Loucy (cell line): ENCODE data around the gene RAPGEF2.

Experiments used
- H2AFZ ChIP-seq: fragments of 200-600 bp; sonication (generic); 2 replicates; pipeline ENCODE4 v1.6.0; 2016; ENCODE audit warnings: antibody characterized with exemption, mild to moderate bottlenecking, low read length, moderate library complexity
- H3F3A ChIP-seq: fragments of 200-600 bp; 2 replicates; pipeline ENCODE4 v1.6.0; 2016; ENCODE audit warnings: antibody characterized with exemption, low read depth, mild to moderate bottlenecking
- H3K27me3 ChIP-seq: fragments of 200-600 bp; sonication (generic); 2 replicates; pipeline ENCODE4 v1.6.1; 2014; ENCODE audit warnings: low read length, mild to moderate bottlenecking; ENCODE audit not compliant: insufficient read depth, poor library complexity, severe bottlenecking
- H3K36me3 ChIP-seq: fragments of 200-600 bp; sonication (generic); 2 replicates; pipeline ENCODE4 v1.6.1; 2016; ENCODE audit warnings: low read length; ENCODE audit not compliant: insufficient read depth
- H3K4me1 ChIP-seq: fragments of 200-600 bp; sonication (generic); 2 replicates; pipeline ENCODE4 v1.5.1; 2014; ENCODE audit warnings: low read length, mild to moderate bottlenecking; ENCODE audit not compliant: insufficient read depth, poor library complexity, severe bottlenecking
- H3K4me2 ChIP-seq: fragments of 200-600 bp; sonication (generic); 2 replicates; pipeline ENCODE4 v1.6.0; 2014; ENCODE audit warnings: antibody characterized with exemption, low read length, low read depth, mild to moderate bottlenecking; ENCODE audit not compliant: poor library complexity, severe bottlenecking
- H3K4me3 ChIP-seq: fragments of 200-600 bp; sonication (generic); 2 replicates; pipeline ENCODE4 v1.5.1; 2014; ENCODE audit warnings: low read length, mild to moderate bottlenecking, mixed read lengths; ENCODE audit not compliant: poor library complexity, severe bottlenecking
- H3K79me2 ChIP-seq: fragments of 200-600 bp; sonication (generic); 2 replicates; pipeline ENCODE4 v1.6.1; 2014; ENCODE audit warnings: low read length; ENCODE audit not compliant: insufficient read depth
- H3K9ac ChIP-seq: fragments of 200-600 bp; sonication (generic); 2 replicates; pipeline ENCODE4 v1.6.0; 2014; ENCODE audit warnings: mild to moderate bottlenecking, low read depth, low read length, moderate library complexity; ENCODE audit not compliant: poor library complexity, severe bottlenecking
- H3K9me2 ChIP-seq: fragments of 200-600 bp; sonication (generic); replicated peaks from 2 replicates; pipeline ENCODE4 v1.6.1; 2016; ENCODE audit warnings: low read depth, low read length, mixed read lengths
- H3K9me3 ChIP-seq: fragments of 200-600 bp; sonication (generic); 2 replicates; pipeline ENCODE4 v1.6.1; 2014; ENCODE audit warnings: mild to moderate bottlenecking, antibody characterized with exemption, low read length, low read depth; ENCODE audit not compliant: insufficient read depth
- H4K20me1 ChIP-seq: fragments of 200-600 bp; sonication (generic); 2 replicates; pipeline ENCODE4 v1.6.0; 2014; ENCODE audit warnings: antibody characterized with exemption, low read length, mild to moderate bottlenecking; ENCODE audit not compliant: insufficient read depth, poor library complexity, severe bottlenecking
- EZH2phosphoT487 ChIP-seq: fragments of 200-600 bp; IDR thresholded peaks from 2 replicates; pipeline ENCODE4 v1.6.1; 2018; ENCODE audit warnings: antibody characterized with exemption, mild to moderate bottlenecking, moderate library complexity, borderline replicate concordance
- TF ChIP-seq, protein P1 (sequence below): fragments of 200-600 bp; sonication (generic); conservative IDR thresholded peaks from 2 replicates; pipeline ENCODE4 v1.5.1; 2014; ENCODE audit warnings: mild to moderate bottlenecking, antibody characterized with exemption, low read length

The RAPGEF2 gene

GRCh38 chr4:159283696-159284095, 180.8 kb downstream of the RAPGEF2 start:
- Histone ChIP-seq H3K27me3 (no peaks in the 10 kb centered on the region), H2AFZ (no peak overlapping the region), H3K9ac (no peak overlapping the region), H3F3A (no peaks in the 10 kb centered on the region), H3K4me1 (peaks cover 25% of the 10 kb centered on the region), H3K79me2 (peaks cover 10% of the 10 kb centered on the region; the same call in 1 of the 2 replicates), H3K4me2 (no peak overlapping the region), H3K36me3 (no peaks in the 10 kb centered on the region; the same call in 1 of the 2 replicates), H3K9me3 (no peaks in the 10 kb centered on the region), H3K9me2 (no peaks in the 10 kb centered on the region), H3K4me3 (no peak overlapping the region), H4K20me1 (no peaks in the 10 kb centered on the region)
- TF ChIP-seq EZH2phosphoT487, result no peak
- TF ChIP-seq, protein P1, sequence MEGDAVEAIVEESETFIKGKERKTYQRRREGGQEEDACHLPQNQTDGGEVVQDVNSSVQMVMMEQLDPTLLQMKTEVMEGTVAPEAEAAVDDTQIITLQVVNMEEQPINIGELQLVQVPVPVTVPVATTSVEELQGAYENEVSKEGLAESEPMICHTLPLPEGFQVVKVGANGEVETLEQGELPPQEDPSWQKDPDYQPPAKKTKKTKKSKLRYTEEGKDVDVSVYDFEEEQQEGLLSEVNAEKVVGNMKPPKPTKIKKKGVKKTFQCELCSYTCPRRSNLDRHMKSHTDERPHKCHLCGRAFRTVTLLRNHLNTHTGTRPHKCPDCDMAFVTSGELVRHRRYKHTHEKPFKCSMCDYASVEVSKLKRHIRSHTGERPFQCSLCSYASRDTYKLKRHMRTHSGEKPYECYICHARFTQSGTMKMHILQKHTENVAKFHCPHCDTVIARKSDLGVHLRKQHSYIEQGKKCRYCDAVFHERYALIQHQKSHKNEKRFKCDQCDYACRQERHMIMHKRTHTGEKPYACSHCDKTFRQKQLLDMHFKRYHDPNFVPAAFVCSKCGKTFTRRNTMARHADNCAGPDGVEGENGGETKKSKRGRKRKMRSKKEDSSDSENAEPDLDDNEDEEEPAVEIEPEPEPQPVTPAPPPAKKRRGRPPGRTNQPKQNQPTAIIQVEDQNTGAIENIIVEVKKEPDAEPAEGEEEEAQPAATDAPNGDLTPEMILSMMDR, result no peak

GRCh38 chr4:159284113-159284512, 181.2 kb downstream of the RAPGEF2 start:
- Histone ChIP-seq H3K9ac (no peak overlapping the region), H2AFZ (no peak overlapping the region), H3K4me3 (no peak overlapping the region), H3K4me1 (peaks cover 29% of the 10 kb centered on the region), H3K4me2 (no peak overlapping the region), H3K27me3 (no peaks in the 10 kb centered on the region), H3F3A (no peaks in the 10 kb centered on the region), H3K9me3 (no peaks in the 10 kb centered on the region), H4K20me1 (peaks cover 3% of the 10 kb centered on the region), H3K36me3 (no peaks in the 10 kb centered on the region; the same call in 1 of the 2 replicates), H3K79me2 (peaks cover 14% of the 10 kb centered on the region; the same call in 1 of the 2 replicates), H3K9me2 (no peaks in the 10 kb centered on the region)
- TF ChIP-seq EZH2phosphoT487, result no peak
- TF ChIP-seq, protein P1, result no peak

DNA sequence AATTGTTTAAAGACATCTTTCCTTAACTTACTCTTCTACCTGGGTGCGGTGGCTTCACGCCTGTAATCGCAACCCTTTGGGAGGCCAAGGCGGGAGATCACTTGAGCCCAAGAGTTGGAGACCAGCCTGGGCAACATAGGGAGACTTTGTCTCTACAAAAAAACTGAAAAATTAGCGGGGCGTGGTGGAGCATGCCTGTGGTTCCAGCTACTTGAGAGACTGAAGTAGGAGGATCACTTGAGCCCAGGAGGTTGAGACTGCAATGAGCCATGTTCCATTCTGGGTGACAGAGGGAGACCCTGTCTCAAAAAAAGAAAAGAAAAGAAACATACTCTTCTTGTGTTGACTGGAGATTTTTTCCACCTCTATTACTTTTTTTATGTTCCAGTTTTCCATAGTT, 181.9 kb downstream of the RAPGEF2 start:
- Histone ChIP-seq H3K9me2 (no peaks in the 10 kb centered on the region), H3F3A (no peaks in the 10 kb centered on the region), H3K4me1 (peaks cover 34% of the 10 kb centered on the region), H4K20me1 (peaks cover 3% of the 10 kb centered on the region), H3K79me2 (peaks cover 14% of the 10 kb centered on the region; the same call in 1 of the 2 replicates), H2AFZ (no peak overlapping the region), H3K4me2 (no peak overlapping the region), H3K9ac (no peak overlapping the region), H3K9me3 (no peaks in the 10 kb centered on the region), H3K4me3 (no peak overlapping the region), H3K27me3 (no peaks in the 10 kb centered on the region), H3K36me3 (no peaks in the 10 kb centered on the region)
- TF ChIP-seq, protein P1, result no peak
- TF ChIP-seq EZH2phosphoT487, result no peak
